Epithelial cell of proximal tubule (primary cell): Measurements from ENCODE around the gene ARF1. TPM values are rescaled to one million over a fixed set of nuclear protein-coding genes. Genes with fewer than 3 reads are reported as not detected.

Experiments
- DNase-seq: peaks from one replicate; pipeline ENCODE4 v3.0.0-alpha.2; 2011; ENCODE audit warnings: low read depth
- H3K4me3 ChIP-seq: 2 replicates; pipeline ENCODE4 v1.5.1; 2011; ENCODE audit warnings: low read depth, mild to moderate bottlenecking, low read length
- total RNA-seq: library from RNA; depleted of rRNA; stranded (reverse); fragments of >200 nt; gene quantifications from 2 replicates; pipeline ENCODE4 v1.2.3, GENCODE V29; 2015
- TF ChIP-seq, protein P1 (sequence below): conservative IDR thresholded peaks from 2 replicates; pipeline ENCODE4 v1.5.1; 2012; ENCODE audit warnings: low read depth, mild to moderate bottlenecking, low read length

Gene ARF1
- total RNA-seq: 303 and 476 TPM in 2 replicates

DNA sequence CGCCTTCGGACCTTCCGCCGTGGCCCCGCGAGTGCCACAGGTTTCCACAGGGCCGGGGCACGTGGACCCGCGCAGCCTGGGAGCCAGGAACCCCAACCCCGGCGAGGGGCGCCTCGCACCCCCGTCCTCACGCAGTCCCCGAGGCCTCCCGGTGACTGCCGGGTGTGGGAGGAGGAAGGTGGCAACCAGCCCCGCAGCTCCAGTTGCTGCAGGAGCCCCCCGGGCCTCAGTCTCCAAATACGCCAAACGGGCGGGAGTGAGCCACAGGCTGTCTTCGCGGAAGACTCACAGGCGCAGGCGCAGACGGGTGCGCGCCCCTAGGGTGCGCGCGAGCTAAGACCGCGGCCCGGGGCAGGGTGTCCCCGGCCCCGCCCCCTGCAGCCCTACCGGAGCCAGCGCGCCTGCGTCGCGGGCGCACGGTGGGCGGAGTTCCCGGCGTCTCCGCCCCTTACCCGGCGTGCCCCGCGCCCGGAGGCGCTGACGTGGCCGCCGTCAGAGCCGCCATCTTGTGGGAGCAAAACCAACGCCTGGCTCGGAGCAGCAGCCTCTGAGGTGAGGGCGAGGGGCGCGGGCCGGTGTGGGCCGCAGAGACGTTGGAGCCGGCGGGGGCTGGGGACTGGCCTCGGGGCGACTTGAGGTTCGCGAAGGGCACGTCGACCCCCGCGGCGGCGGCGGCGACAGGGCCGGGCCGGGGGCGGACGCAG, at the start of gene ARF1:
ARF1 (plus strand) TSS at position 495 of the 704 bp plus-strand sequence. CDS start 14,407 bp downstream, outside the sequence.
- peak within 1 kb of the TSS; percentile 98 for H3K4me3 ChIP-seq
- DNase-seq: no peak
- TF ChIP-seq, protein P1, sequence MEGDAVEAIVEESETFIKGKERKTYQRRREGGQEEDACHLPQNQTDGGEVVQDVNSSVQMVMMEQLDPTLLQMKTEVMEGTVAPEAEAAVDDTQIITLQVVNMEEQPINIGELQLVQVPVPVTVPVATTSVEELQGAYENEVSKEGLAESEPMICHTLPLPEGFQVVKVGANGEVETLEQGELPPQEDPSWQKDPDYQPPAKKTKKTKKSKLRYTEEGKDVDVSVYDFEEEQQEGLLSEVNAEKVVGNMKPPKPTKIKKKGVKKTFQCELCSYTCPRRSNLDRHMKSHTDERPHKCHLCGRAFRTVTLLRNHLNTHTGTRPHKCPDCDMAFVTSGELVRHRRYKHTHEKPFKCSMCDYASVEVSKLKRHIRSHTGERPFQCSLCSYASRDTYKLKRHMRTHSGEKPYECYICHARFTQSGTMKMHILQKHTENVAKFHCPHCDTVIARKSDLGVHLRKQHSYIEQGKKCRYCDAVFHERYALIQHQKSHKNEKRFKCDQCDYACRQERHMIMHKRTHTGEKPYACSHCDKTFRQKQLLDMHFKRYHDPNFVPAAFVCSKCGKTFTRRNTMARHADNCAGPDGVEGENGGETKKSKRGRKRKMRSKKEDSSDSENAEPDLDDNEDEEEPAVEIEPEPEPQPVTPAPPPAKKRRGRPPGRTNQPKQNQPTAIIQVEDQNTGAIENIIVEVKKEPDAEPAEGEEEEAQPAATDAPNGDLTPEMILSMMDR: no peak

DNA sequence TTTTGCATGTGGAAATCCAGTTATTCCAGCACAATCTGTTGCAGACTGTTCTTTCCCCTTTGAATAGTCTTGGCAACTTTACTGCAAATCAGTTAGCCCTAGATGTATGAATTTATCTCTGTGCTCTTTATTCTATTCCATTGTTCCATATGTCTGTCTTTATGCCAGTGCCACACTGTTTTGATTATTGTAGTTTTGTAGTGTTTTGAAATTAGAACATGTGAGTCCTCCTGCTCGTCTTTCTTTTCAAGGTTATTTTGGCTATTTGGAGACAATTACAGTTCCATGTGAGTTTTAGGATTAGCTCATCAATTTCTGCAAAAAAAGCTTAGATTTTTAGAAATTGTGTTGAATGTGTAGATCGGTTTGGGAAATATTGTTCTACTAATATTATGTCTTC, 49.1 kb upstream of the ARF1 start:
- DNase-seq: no peak
- TF ChIP-seq, protein P1: no peak
- H3K4me3 ChIP-seq: no peak overlapping the region

DNA sequence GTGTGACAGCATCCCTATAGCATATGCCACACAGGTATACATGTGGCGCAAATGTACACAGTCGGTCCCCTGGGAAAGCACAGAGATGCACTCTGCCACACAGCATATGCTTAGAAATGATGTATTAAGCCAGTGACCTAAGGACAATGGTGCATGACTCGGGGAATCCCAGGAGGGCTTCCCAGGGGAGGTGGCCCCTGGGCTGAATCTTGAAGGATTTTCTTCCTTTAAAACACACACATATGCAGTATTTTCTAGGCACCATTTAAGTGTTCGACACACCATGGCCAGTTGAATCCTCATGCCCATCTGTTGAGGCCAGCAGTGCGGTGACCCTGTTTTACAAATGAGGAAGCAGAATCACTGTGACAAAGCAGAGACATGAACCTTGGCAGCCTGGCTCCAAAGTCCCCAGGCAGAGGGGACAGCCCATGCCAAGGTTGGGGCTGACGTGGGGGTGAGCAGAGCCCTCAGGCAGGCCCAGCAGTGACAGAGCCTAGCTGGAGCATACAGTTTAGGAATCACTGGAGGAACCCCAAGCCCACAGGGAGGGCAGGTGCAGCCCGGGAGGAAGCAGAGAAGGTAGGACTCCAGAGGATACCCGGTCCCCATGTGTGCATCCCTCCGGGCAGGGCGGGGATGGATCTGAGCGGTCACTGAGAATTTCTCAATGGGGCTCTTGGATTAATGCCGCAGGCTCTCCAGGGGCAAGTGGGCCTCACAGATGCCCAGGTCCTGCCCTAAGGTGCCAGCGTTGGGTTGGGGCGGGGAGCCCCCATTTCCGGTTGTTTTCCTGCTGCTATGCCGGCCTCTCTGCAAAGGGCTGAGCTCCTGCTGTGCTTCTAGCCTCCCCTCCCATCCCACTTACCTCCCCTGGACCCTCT, 47.3 kb upstream of the ARF1 start:
- no peak for DNase-seq
- TF ChIP-seq, protein P1: no peak

DNA sequence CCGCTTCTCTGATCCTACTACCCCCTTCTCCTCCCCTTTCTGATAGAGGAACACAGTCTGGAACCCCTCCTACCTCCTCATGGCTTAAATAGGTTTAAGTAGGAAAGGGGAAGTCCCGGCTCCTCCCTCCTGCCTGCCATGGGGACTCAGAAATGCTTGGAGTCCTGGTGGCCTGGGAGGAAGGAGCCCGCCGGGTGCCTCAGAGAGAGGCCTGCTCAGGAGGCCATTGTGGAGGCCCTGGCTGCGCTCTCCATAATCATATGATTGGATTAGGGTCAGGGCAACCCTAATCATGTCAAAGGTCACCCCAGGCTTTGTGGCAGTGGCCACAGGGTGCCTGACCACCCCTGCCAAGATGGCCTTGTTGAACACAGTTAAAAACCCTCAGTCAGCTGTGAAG, 46.7 kb upstream of the ARF1 start:
- no peak overlapping the region for H3K4me3 ChIP-seq
- TF ChIP-seq, protein P1: no peak
- no peak for DNase-seq

More for the DNA sequence above, 47.3 kb upstream of the ARF1 start:
- H3K4me3 ChIP-seq: no peak overlapping the region

DNA sequence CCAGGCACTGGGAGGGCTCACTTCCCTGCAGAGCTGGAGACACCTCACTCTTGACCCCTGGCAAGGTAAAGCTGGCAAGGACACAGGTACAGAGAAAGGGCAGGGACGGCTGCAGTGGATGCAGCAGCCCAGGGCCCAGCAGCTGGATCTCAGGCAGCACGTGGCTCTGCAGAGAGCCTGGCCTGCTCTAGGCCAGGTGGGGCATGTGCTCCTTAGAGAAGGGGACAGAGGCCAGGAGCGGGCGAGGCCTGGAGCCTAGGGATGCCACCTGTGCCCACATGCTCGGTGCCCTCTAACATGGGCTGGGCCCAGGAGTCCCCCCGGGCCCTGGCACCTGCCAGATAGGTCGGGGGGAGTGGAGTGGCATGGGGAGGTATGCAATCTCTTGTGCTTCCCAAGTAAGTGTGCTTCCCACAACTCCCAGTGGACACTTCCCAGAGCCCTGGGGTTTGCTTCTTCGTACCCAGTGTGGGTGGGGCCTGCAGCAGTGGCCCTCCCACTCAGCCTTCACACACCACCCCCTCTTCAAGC, 45.7 kb upstream of the ARF1 start:
- H3K4me3 ChIP-seq: no peak overlapping the region
- TF ChIP-seq, protein P1: no peak
- no peak for DNase-seq

DNA sequence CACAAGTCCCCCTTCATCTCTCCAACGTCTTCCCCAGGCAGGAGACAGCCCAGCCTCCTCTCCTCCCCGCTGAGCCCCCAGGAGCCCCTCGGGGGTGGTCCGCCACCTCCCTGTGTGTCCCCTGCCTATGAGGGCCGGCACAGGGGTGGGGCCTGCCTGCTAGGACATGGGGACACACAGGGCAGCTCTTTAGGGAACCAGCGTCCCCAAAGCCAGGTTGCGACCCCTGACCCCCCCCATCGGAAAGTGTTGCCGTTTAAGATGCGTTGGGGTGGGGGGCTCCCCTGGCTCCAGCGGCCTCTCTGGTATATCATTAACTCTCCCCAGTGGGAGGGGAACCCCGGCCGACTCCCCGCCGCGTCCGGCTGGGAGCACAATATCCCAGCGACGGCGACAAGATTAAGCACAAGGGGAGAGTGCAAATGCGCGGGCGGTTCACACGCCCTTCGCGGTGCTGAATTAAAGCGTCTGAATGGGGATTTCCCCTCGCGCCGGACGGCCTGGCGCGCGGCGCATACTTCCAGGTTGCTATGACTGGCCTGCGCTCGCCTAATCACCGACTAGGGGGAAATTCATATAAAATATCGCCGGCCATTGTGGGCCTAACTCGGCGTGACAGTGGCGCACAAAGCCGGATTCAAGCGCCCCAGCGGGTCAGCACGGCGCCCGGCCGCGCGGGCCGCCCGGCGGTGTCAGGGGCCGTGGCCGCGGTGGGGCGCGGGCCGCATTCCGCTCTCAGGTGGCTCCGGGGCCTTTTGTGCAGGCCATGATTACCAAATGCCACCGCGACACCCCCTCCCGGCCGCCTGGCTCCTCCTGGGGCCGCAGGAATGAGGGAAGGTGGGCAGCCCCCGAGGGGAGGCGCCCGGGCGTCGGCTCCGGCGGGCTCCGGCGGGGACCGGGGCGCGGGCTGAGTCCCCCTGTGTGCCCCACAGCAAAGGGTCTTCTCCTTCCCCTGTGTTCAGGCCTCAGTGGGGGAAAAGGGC, 44.8 kb upstream of the ARF1 start:
- no peak for DNase-seq
- TF ChIP-seq, protein P1: no peak
- H3K4me3 ChIP-seq: peak overlapping the region; percentile 4
